Measurements from ENCODE around the gene HEBP1.

Gene HEBP1

GRCh38 chr12:13024531-13024916 lies 24.5 kb upstream of the HEBP1 start:
- in situ Hi-C loops (cut with MboI; ENCODE audit: low sequenced_read_pairs, unreplicated experiment), result no loop called here
- no peak for DNase-seq (ENCODE audit: low spot score)
- TF ChIP-seq, protein P1, sequence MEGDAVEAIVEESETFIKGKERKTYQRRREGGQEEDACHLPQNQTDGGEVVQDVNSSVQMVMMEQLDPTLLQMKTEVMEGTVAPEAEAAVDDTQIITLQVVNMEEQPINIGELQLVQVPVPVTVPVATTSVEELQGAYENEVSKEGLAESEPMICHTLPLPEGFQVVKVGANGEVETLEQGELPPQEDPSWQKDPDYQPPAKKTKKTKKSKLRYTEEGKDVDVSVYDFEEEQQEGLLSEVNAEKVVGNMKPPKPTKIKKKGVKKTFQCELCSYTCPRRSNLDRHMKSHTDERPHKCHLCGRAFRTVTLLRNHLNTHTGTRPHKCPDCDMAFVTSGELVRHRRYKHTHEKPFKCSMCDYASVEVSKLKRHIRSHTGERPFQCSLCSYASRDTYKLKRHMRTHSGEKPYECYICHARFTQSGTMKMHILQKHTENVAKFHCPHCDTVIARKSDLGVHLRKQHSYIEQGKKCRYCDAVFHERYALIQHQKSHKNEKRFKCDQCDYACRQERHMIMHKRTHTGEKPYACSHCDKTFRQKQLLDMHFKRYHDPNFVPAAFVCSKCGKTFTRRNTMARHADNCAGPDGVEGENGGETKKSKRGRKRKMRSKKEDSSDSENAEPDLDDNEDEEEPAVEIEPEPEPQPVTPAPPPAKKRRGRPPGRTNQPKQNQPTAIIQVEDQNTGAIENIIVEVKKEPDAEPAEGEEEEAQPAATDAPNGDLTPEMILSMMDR (IDR thresholded peaks at IDR 0.05; ENCODE audit: borderline replicate concordance, control extremely low read depth, extremely low read depth, insufficient read depth, missing control alignments), result no peak

DNA sequence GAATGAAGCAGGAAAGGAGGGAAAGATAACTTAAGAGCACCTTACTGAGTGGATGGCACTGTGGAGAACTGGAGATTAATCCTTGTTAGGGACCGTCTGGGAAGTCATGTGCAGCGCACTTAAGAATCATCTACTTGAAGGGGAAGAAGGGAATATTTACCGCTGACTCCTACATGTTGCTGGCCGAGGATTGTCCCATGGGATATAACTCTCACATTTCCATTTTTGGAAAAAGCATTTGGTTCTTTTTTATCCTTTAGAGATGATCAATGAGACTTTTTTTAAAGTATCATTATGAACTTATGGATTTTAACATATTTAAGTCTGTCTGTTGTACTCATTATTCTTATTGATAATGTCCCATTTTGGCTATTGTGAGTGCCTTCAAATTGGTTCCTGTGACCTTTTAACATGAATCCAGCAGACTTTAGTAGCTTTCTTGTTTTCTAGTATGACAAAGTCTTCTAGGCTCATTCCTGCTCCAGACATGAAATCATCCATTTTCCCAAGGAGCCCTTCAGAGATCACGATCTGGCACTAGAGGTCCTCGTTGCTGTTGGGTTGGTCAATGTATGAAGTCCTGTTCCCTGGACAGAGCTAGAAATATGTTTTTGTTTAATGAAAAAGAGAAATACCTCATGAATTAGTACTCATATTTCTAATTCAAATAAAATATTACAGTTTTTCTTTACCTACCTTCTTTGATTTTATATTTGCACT lies 23.9 kb upstream of the HEBP1 start:
- in situ Hi-C loops (cut with MboI; ENCODE audit: low sequenced_read_pairs, unreplicated experiment), result no loop called here
- TF ChIP-seq, protein P1 (IDR thresholded peaks at IDR 0.05; ENCODE audit: borderline replicate concordance, control extremely low read depth, extremely low read depth, insufficient read depth, missing control alignments), result peak; percentile 20
- no peak for DNase-seq (ENCODE audit: low spot score)

DNA sequence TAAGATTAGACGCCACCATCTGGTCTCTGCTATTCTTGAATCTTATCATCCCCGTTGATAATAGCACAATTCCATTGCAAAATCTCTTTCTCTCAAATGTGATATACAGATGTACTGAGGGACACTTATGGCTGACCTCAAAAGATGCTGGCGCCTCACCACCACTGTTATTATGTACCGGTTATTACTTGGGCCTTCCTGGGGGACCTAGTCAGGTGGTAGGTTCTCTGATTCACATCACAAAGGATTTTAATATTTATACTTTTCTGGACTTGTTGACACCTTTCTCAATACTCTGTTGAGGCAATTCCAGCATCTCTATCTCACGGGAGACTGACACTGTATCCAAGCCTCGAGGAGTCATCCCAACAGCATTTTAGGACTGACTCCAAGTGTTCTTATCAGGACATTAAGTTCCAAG lies 22.8 kb upstream of the HEBP1 start:
- in situ Hi-C loops (cut with MboI; ENCODE audit: low sequenced_read_pairs, unreplicated experiment), result no loop called here
- TF ChIP-seq, protein P1 (IDR thresholded peaks at IDR 0.05; ENCODE audit: borderline replicate concordance, control extremely low read depth, extremely low read depth, insufficient read depth, missing control alignments), result no peak

DNA sequence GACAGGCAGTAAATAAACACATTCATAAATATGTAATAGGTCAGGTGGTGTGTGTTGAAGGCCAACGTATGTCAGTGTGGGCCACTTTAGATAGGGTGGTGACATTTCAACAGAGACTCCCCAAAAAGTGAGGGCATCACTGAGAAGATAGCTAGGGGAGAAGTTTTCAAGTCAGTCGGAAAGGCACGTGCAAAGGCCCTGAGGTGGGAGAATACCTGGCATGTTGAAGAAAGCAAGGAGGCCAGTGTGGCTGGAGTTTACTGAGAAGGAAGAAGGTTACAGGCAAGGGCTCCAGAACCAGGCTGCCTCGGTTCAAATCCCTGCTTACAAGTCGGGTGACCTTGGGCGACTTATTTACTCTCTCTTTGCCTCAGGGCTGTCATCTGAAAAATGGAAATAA lies 11.0 kb upstream of the HEBP1 start:
- DNase-seq (ENCODE audit: low spot score), result no peak
- TF ChIP-seq, protein P1 (IDR thresholded peaks at IDR 0.05; ENCODE audit: borderline replicate concordance, control extremely low read depth, extremely low read depth, insufficient read depth, missing control alignments), result no peak
- in situ Hi-C loops (cut with MboI; ENCODE audit: low sequenced_read_pairs, unreplicated experiment), result no loop called here

More for the DNA sequence above, 22.8 kb upstream of the HEBP1 start:
- DNase-seq (ENCODE audit: low spot score), result no peak

DNA sequence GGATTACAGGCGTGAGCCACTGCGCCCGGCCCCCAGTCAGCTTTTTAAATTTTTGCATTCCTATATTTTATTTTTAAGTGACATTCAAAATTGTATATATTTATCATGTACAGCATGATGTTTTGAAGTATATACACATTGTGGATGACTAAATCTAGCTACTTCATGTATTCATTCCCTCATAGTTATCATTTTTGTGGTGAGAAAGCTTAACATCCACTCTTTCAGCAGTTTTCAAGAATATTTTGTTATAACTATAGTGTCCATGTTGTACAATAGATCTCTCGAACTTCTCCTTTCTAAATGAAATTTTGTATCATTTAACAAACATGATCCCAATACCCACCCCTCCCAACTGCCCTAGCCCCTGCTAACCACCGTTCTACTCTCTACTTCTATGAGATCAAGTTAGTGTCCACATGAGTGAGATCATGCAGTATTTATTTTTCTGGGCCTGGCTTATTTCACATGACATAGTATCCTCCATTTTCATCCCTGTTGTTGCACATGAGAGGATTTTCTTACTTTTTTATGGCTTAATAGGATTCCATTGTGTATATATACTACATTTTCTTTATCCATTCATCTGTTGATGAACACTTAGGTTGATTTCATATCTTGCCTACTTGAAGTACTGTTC lies 8.8 kb upstream of the HEBP1 start:
- in situ Hi-C loops (cut with MboI; ENCODE audit: low sequenced_read_pairs, unreplicated experiment), result no loop called here
- DNase-seq (ENCODE audit: low spot score), result no peak
- TF ChIP-seq, protein P1 (IDR thresholded peaks at IDR 0.05; ENCODE audit: borderline replicate concordance, control extremely low read depth, extremely low read depth, insufficient read depth, missing control alignments), result no peak

DNA sequence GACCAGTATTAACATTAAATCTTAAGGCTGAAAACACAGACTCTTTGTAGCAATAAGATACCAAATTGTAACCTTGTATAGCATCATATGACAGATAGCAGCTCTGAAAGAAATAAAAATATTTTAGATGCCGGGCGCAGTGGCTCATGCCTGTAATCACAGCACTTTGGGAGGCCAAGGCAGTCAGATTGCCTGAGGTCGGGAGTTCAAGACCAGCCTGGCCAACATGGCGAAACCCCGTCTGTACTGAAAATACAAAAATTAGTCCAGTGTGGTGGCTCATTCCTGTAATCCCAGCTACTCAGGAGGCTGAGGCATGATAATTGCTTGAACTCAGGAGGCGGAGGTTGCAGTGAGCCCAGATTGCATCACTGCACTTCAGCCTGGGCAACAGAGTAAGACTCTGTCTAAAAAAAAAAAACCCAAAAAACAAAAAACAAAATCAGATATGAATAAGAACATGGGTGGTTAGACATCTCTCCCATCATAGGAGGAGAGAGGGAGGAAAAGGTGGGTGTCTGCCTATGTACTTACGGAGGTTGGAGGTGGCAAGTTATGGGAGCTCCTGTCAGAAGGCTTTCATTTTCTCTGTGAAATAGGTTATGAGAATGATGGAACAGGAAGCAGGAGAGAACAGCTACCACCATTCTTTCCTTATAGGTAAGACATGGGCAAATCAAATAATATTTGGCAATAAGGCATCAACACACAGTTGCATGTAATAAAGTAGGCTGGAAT lies 7.6 kb upstream of the HEBP1 start:
- TF ChIP-seq, protein P1 (IDR thresholded peaks at IDR 0.05; ENCODE audit: borderline replicate concordance, control extremely low read depth, extremely low read depth, insufficient read depth, missing control alignments), result no peak
- in situ Hi-C loops (cut with MboI; ENCODE audit: low sequenced_read_pairs, unreplicated experiment), result no loop called here
- no peak for DNase-seq (ENCODE audit: low spot score)

Measured in GM13976 (cell line).